H54 (cell line): ENCODE data around the gene AAMP.
"Not testable (repeated sequence)": the region's sequence is repeated elsewhere in the genome, so short reads cannot be mapped to it uniquely, and the experiment has no call there.

Experiments used
- DNase-seq: peaks from one replicate; pipeline ENCODE4 v3.0.0; 2011; ENCODE audit warnings: low spot score, mixed read lengths; ENCODE audit not compliant: insufficient read length
- FAIRE-seq: peaks from 3 replicates; lab custom pipeline; 2011; peaks lifted over from hg19 to GRCh38; lab: Jason Lieb, UNC
- POLR2A ChIP-seq: IDR thresholded peaks from 2 replicates; pipeline ENCODE4 v1.6.1; 2011; ENCODE audit warnings: low read depth, mild to moderate bottlenecking, low read length

Gene AAMP

GRCh38 chr2:218269900-218270720, at the start of gene AAMP, which contains the start of gene PNKD:
Gene AAMP, minus strand, starts transcription at chr2:218270137. Its CDS starts 51 bp downstream, at chr2:218270086.
Gene PNKD, plus strand, starts transcription at chr2:218270519. Its CDS starts 17 bp downstream, at chr2:218270536.
- DNase-seq (peak; percentile 96), FAIRE-seq (peak; percentile 48)
- peak; percentile 75 for TF ChIP-seq POLR2A

- no peak for TF ChIP-seq POLR2A
- no peak for DNase-seq
- FAIRE-seq: no peak
Observed at GRCh38 chr2:218318241-218318640, 48.3 kb upstream of the AAMP start.

- no peak for FAIRE-seq
- TF ChIP-seq POLR2A: no peak
Observed at GRCh38 chr2:218317835-218318234, 47.9 kb upstream of the AAMP start.

GRCh38 chr2:218317303-218317630, 47.3 kb upstream of the AAMP start:
- FAIRE-seq (no peak), DNase-seq (no peak)
- no peak for TF ChIP-seq POLR2A

More at GRCh38 chr2:218317835-218318234, 47.9 kb upstream of the AAMP start:
- DNase-seq: no peak

- no peak for TF ChIP-seq POLR2A
- DNase-seq: no peak
- no peak for FAIRE-seq
Observed at GRCh38 chr2:218315397-218315796, 45.5 kb upstream of the AAMP start.

- FAIRE-seq, DNase-seq: not testable (repeated sequence)
Observed at GRCh38 chr2:218314764-218315163, 44.8 kb upstream of the AAMP start.

GRCh38 chr2:218313356-218313755, 43.4 kb upstream of the AAMP start:
- TF ChIP-seq POLR2A: no peak
- no peak for DNase-seq
- no peak for FAIRE-seq

GRCh38 chr2:218312267-218312756, 42.4 kb upstream of the AAMP start:
- FAIRE-seq (no peak), DNase-seq (no peak)
- no peak for TF ChIP-seq POLR2A

GRCh38 chr2:218311541-218312266, 41.8 kb upstream of the AAMP start:
- not testable (repeated sequence) for FAIRE-seq, DNase-seq

GRCh38 chr2:218310853-218311540, 41.1 kb upstream of the AAMP start:
- FAIRE-seq (no peak), DNase-seq (no peak)
- no peak for TF ChIP-seq POLR2A

GRCh38 chr2:218307415-218308090, 37.6 kb upstream of the AAMP start:
- no peak for FAIRE-seq
- DNase-seq: no peak
- TF ChIP-seq POLR2A: no peak

- TF ChIP-seq POLR2A: no peak
- FAIRE-seq: no peak
- no peak for DNase-seq
Observed at GRCh38 chr2:218306184-218306920, 36.4 kb upstream of the AAMP start.

GRCh38 chr2:218305383-218305782, 35.4 kb upstream of the AAMP start:
- no peak for FAIRE-seq
- TF ChIP-seq POLR2A: no peak
- no peak for DNase-seq
